Keratinocyte (primary cell): ENCODE data around the gene CLDN11. TPM values are rescaled to one million over a fixed set of nuclear protein-coding genes. Genes with fewer than 3 reads are reported as not detected.

Experiments
- DNase-seq: peaks from one replicate; pipeline ENCODE4 v3.0.0-alpha.2; 2011; ENCODE audit warnings: low read depth, missing footprints, low spot score
- FAIRE-seq: peaks from 2 replicates; lab custom pipeline; 2011; peaks lifted over from hg19 to GRCh38; lab: Jason Lieb, UNC
- H2AFZ ChIP-seq: 2 replicates; pipeline ENCODE4 v1.6.0; 2012; ENCODE audit warnings: low read length, control low read depth, inconsistent platforms; ENCODE audit not compliant: control insufficient read depth
- H3K27ac ChIP-seq: 2 replicates; pipeline ENCODE4 v1.5.1; 2011; ENCODE audit warnings: low read length; ENCODE audit not compliant: control insufficient read depth, insufficient read depth
- H3K27me3 ChIP-seq: 3 replicates; pipeline ENCODE4 v1.6.0; 2011; ENCODE audit warnings: low read length; ENCODE audit not compliant: control insufficient read depth, insufficient read depth; ENCODE audit errors: extremely low read depth
- H3K36me3 ChIP-seq, 2 experiments: 2 replicates in 1 of 2; 3 replicates in 1 of 2; pipeline ENCODE4 v1.5.1; 2011; ENCODE audit warnings: low read length in 2 of 2, mild to moderate bottlenecking in 1 of 2; ENCODE audit not compliant: control insufficient read depth in 2 of 2, insufficient read depth in 2 of 2; ENCODE audit errors: extremely low read depth in 1 of 2
- H3K4me1 ChIP-seq: 3 replicates; pipeline ENCODE4 v1.5.1; 2011; ENCODE audit warnings: low read length; ENCODE audit not compliant: control insufficient read depth, insufficient read depth; ENCODE audit errors: extremely low read depth
- H3K4me2 ChIP-seq: 3 replicates; pipeline ENCODE4 v1.6.0; 2011; ENCODE audit warnings: low read depth, low read length; ENCODE audit not compliant: control insufficient read depth, insufficient read depth; ENCODE audit errors: extremely low read depth
- H3K4me3 ChIP-seq, 3 experiments: fragments of 200-600 bp in 1 of 3; sonication (generic) in 1 of 3; 2 replicates in 2 of 3; 3 replicates in 1 of 3; pipeline ENCODE4 v1.5.1; 2011 to 2016; ENCODE audit warnings: low read length in 3 of 3, mild to moderate bottlenecking in 3 of 3, control low read depth in 2 of 3, inconsistent platforms in 1 of 3, low read depth in 1 of 3, mixed read lengths in 1 of 3, mixed run types in 1 of 3, moderate library complexity in 1 of 3; ENCODE audit not compliant: control insufficient read depth in 2 of 3, insufficient read depth in 2 of 3; ENCODE audit errors: extremely low read depth in 1 of 3
- H3K79me2 ChIP-seq: 2 replicates; pipeline ENCODE4 v1.6.0; 2012; ENCODE audit warnings: low read length; ENCODE audit not compliant: control insufficient read depth, insufficient read depth
- H3K9ac ChIP-seq: 3 replicates; pipeline ENCODE4 v1.6.0; 2011; ENCODE audit warnings: low read length; ENCODE audit not compliant: control insufficient read depth, insufficient read depth; ENCODE audit errors: extremely low read depth
- H3K9me1 ChIP-seq: 3 replicates; pipeline ENCODE4 v1.6.0; 2011; ENCODE audit warnings: low read length; ENCODE audit not compliant: control insufficient read depth, insufficient read depth; ENCODE audit errors: extremely low read depth
- H3K9me3 ChIP-seq: 2 replicates; pipeline ENCODE4 v1.5.1; 2012; ENCODE audit warnings: low read depth, low read length; ENCODE audit not compliant: control insufficient read depth
- H4K20me1 ChIP-seq: 3 replicates; pipeline ENCODE4 v1.6.0; 2011; ENCODE audit warnings: low read length; ENCODE audit not compliant: control insufficient read depth, insufficient read depth; ENCODE audit errors: extremely low read depth
- EZH2 ChIP-seq: IDR thresholded peaks from one replicate; pipeline ENCODE4 v1.6.1; 2012; ENCODE audit warnings: inconsistent platforms, mild to moderate bottlenecking, low read length, moderate library complexity
- dilution Hi-C: fragments of 300-500 bp; cut with MboI; formaldehyde crosslinking; loops from one replicate; pipeline ENCODE4 v1.7.0; 2020; ENCODE audit warnings: low sequenced_read_pairs; ENCODE audit not compliant: extremely low pct_ligation_motif_present
- polyA plus RNA-seq, 5 experiments: library from polyadenylated mRNA; depleted of rRNA in 3 of 5; stranded (reverse) in 3 of 5; stranded (forward) in 1 of 5; unstranded in 1 of 5; fragments of >200 nt; gene quantifications; 1 replicate in 1 of 5; 2 replicates in 3 of 5; 3 replicates in 1 of 5; pipeline versions ENCODE4 v1.2.1 to v1.2.3, GENCODE V29; 2011 to 2012; ENCODE audit warnings: missing spikeins in 2 of 5, low read depth in 1 of 5, low replicate concordance in 1 of 5
- TF ChIP-seq, protein P1 (sequence below), 3 experiments: IDR thresholded peaks in 1 of 3; conservative IDR thresholded peaks in 1 of 3; optimal IDR thresholded peaks in 1 of 3; 2 replicates in 2 of 3; 3 replicates in 1 of 3; pipeline versions ENCODE3 to v1.5.1; 2011; ENCODE audit warnings: low read length in 3 of 3, mild to moderate bottlenecking in 3 of 3, moderate library complexity in 2 of 3, control low read depth in 1 of 3, inconsistent platforms in 1 of 3; ENCODE audit not compliant: insufficient read depth in 2 of 3; ENCODE audit errors: extremely low read depth in 1 of 3

Gene CLDN11
- polyA plus RNA-seq, 1 donor (not counting 4 experiments of a cell fraction or from before 2014, with no cell fraction given) = 0.12 TPM

DNA sequence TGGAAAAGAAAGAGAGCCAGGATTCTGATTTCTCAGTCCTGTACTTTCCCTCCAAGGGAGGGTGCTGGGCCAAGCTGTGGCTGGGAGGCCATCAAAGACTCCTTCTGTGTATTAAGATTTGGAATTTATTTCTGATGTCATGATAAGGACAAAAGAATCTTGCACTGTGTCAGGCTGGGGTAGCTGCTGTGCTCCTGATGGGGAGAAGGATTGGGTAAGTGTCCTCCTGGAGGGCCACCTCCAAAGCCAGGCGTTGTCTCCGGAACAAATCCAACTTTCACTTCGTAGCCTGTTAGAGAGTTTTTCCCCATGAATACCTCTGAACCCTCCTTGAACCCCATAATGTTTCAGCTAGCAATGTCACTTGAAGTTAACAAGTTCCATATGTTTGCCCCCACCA lies 29.9 kb downstream of the CLDN11 start:
- DNase-seq = no peak
- H3K4me2 ChIP-seq = no peak overlapping the region
- dilution Hi-C loops = no loop called here

DNA sequence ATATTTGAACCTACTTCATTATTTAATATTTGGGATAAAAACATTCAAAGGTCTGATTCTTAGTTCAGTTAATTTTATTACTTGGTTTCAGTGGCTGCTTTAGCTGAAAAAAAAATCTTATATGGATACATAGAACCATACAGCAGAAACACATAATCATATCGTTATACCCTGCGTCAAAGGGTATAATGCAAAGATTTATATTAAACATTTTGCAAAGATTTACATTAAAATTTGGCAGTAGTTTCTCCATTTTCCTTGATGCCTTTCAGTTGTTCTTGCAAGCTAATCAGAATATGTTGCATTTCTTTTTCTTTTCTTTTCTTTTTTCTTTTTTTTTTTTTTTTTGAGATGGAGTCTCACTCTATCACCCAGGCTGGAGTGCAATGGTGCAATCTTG lies 31.4 kb downstream of the CLDN11 start:
- no peak for DNase-seq
- no peak overlapping the region for H3K4me3 ChIP-seq
- H3K79me2 ChIP-seq = no peaks in the 10 kb centered on the region
- no peaks in the 10 kb centered on the region for H3K9me1 ChIP-seq
- FAIRE-seq = no peak
- dilution Hi-C loops = no loop called here
- no peaks in the 10 kb centered on the region for H3K27me3 ChIP-seq
- TF ChIP-seq, protein P1, sequence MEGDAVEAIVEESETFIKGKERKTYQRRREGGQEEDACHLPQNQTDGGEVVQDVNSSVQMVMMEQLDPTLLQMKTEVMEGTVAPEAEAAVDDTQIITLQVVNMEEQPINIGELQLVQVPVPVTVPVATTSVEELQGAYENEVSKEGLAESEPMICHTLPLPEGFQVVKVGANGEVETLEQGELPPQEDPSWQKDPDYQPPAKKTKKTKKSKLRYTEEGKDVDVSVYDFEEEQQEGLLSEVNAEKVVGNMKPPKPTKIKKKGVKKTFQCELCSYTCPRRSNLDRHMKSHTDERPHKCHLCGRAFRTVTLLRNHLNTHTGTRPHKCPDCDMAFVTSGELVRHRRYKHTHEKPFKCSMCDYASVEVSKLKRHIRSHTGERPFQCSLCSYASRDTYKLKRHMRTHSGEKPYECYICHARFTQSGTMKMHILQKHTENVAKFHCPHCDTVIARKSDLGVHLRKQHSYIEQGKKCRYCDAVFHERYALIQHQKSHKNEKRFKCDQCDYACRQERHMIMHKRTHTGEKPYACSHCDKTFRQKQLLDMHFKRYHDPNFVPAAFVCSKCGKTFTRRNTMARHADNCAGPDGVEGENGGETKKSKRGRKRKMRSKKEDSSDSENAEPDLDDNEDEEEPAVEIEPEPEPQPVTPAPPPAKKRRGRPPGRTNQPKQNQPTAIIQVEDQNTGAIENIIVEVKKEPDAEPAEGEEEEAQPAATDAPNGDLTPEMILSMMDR (optimal IDR thresholded peaks at IDR 0.05 in 1 of 3, IDR thresholded peaks at IDR 0.05 in 1 of 3, conservative IDR thresholded peaks at IDR 0.05 in 1 of 3; ENCODE audit: extremely low read depth in 1 of 3, insufficient read depth in 2 of 3, low read length in 3 of 3) = no peak
- TF ChIP-seq EZH2 = no peak
- no peak overlapping the region for H2AFZ ChIP-seq
- H3K27ac ChIP-seq = no peak overlapping the region
- no peaks in the 10 kb centered on the region for H3K9me3 ChIP-seq
- no peaks in the 10 kb centered on the region for H3K36me3 ChIP-seq
- no peak overlapping the region for H3K4me2 ChIP-seq
- no peaks in the 10 kb centered on the region for H3K4me1 ChIP-seq
- no peaks in the 10 kb centered on the region for H4K20me1 ChIP-seq
- no peak overlapping the region for H3K9ac ChIP-seq

More for the DNA sequence above, 29.9 kb downstream of the CLDN11 start:
- H3K27ac ChIP-seq = no peak overlapping the region
- H3K9me1 ChIP-seq = no peaks in the 10 kb centered on the region
- TF ChIP-seq, protein P1 (optimal IDR thresholded peaks at IDR 0.05 in 1 of 3, IDR thresholded peaks at IDR 0.05 in 1 of 3, conservative IDR thresholded peaks at IDR 0.05 in 1 of 3; ENCODE audit: extremely low read depth in 1 of 3, insufficient read depth in 2 of 3, low read length in 3 of 3) = no peak
- TF ChIP-seq EZH2 = no peak
- no peaks in the 10 kb centered on the region for H3K4me1 ChIP-seq
- no peak overlapping the region for H3K4me3 ChIP-seq
- H2AFZ ChIP-seq = no peak overlapping the region
- H3K79me2 ChIP-seq = no peaks in the 10 kb centered on the region
- no peak for FAIRE-seq
- no peak overlapping the region for H3K9ac ChIP-seq
- no peaks in the 10 kb centered on the region for H4K20me1 ChIP-seq
- H3K9me3 ChIP-seq = no peaks in the 10 kb centered on the region
- no peaks in the 10 kb centered on the region for H3K36me3 ChIP-seq
- H3K27me3 ChIP-seq = no peaks in the 10 kb centered on the region
